B cell (primary cell): ENCODE data around the gene CAMTA1. TPM values are rescaled to one million over a fixed set of nuclear protein-coding genes. Genes with fewer than 3 reads are reported as not detected.

Experiments
- ATAC-seq: fragments of 200-7000 bp; cut with Tn5 transposase; one replicate; pipeline ENCODE4 v1.10.0; 2021; ENCODE audit warnings: low read depth, mild to moderate bottlenecking, moderate number of reproducible peaks, moderate library complexity
- CTCF ChIA-PET: fragments of 350-600 bp; sonication (Branson Sonifier 250); formaldehyde crosslinking; loops from one replicate; lab custom pipeline; 2021; ENCODE audit warnings: antibody characterized with exemption, inconsistent platforms; lab: Charles Lee
- POLR2A ChIA-PET: fragments of 350-600 bp; sonication (Branson Sonifier 250); formaldehyde crosslinking; loops from one replicate; lab custom pipeline; 2021; ENCODE audit warnings: antibody characterized with exemption; lab: Charles Lee
- DNase-seq: peaks from one replicate; pipeline ENCODE4 v3.0.0; 2013
- H2AFZ ChIP-seq: 2 replicates; pipeline ENCODE4 v1.6.1; 2012; ENCODE audit warnings: mild to moderate bottlenecking, low read depth, low read length; ENCODE audit not compliant: insufficient read depth, poor library complexity, severe bottlenecking
- H3K27ac ChIP-seq, 2 donors: 1 replicate in 1 of 2; 2 replicates in 1 of 2; pipeline ENCODE4 v1.5.1; 2012 to 2013; ENCODE audit warnings: low read length in 2 of 2, mild to moderate bottlenecking in 2 of 2, moderate library complexity in 1 of 2
- H3K27me3 ChIP-seq, 4 experiments: fragments of 200-600 bp in 1 of 4; sonication (generic) in 1 of 4; replicated peaks in 1 of 4; 1 replicate in 2 of 4; 2 replicates in 2 of 4; pipeline versions ENCODE4 v1.6.1 to v1.7.0; 2013 to 2016; ENCODE audit warnings: low read length in 3 of 4, mild to moderate bottlenecking in 2 of 4, mixed read lengths in 1 of 4, moderate library complexity in 1 of 4; ENCODE audit not compliant: insufficient read depth in 4 of 4, control insufficient read depth in 3 of 4; ENCODE audit errors: control extremely low read depth in 1 of 4
- H3K36me3 ChIP-seq, 2 experiments: replicated peaks in 1 of 2; 1 replicate in 1 of 2; 2 replicates in 1 of 2; pipeline versions ENCODE4 v1.6.1 to v1.7.1; 2013; ENCODE audit warnings: low read length in 1 of 2; ENCODE audit not compliant: insufficient read depth in 2 of 2, control insufficient read depth in 1 of 2; ENCODE audit errors: control extremely low read depth in 1 of 2, extremely low read depth in 1 of 2
- H3K4me1 ChIP-seq, 2 donors: fragments of 200-600 bp in 1 of 2; sonication (generic) in 1 of 2; 1 replicate in 1 of 2; 2 replicates in 1 of 2; pipeline versions ENCODE4 v1.5.1 to v1.6.1; 2013 to 2017; ENCODE audit warnings: low read length in 2 of 2; ENCODE audit not compliant: control insufficient read depth in 2 of 2, insufficient read depth in 2 of 2
- H3K4me2 ChIP-seq: replicated peaks from 2 replicates; pipeline ENCODE3; 2012; ENCODE audit warnings: mild to moderate bottlenecking, low read depth, low read length; ENCODE audit not compliant: poor library complexity, severe bottlenecking
- H3K4me3 ChIP-seq, 5 experiments: fragments of 200-600 bp in 1 of 5; sonication (generic) in 1 of 5; 1 replicate in 3 of 5; 2 replicates in 2 of 5; pipeline versions ENCODE4 v1.5.1 to v1.7.0; 2011 to 2016; ENCODE audit warnings: low read length in 4 of 5, mild to moderate bottlenecking in 4 of 5, low read depth in 2 of 5, control low read depth in 1 of 5, moderate library complexity in 1 of 5; ENCODE audit not compliant: insufficient read depth in 1 of 5; ENCODE audit errors: control extremely low read depth in 1 of 5, extremely low read depth in 1 of 5
- H3K79me2 ChIP-seq: fragments of 200-600 bp; sonication (generic); one replicate; pipeline ENCODE4 v1.6.0; 2016; ENCODE audit warnings: low read length; ENCODE audit not compliant: control insufficient read depth, insufficient read depth
- H3K9ac ChIP-seq: fragments of 200-600 bp; sonication (generic); 2 replicates; pipeline ENCODE4 v1.6.1; 2017; ENCODE audit warnings: mild to moderate bottlenecking, low read length, moderate library complexity
- H3K9me3 ChIP-seq, 3 donors: one replicate each; pipeline versions ENCODE4 v1.6.1 to v1.7.1; 2013; ENCODE audit warnings: low read length in 2 of 3; ENCODE audit not compliant: control insufficient read depth in 2 of 3, insufficient read depth in 1 of 3; ENCODE audit errors: control extremely low read depth in 1 of 3
- H4K20me1 ChIP-seq: 2 replicates; pipeline ENCODE4 v1.6.0; 2012; ENCODE audit warnings: mild to moderate bottlenecking, low read length; ENCODE audit not compliant: insufficient read depth, control insufficient read depth, poor library complexity, severe bottlenecking
- H3K27ac Mint-ChIP-seq: one replicate; pipeline ENCODE4 v1.8.0; 2021; ENCODE audit warnings: mixed read lengths
- H3K27me3 Mint-ChIP-seq: one replicate; pipeline ENCODE4 v1.8.0; 2021; ENCODE audit warnings: mixed read lengths
- H3K4me1 Mint-ChIP-seq: one replicate; pipeline ENCODE4 v1.8.0; 2021; ENCODE audit warnings: mixed read lengths
- H3K4me3 Mint-ChIP-seq: one replicate; pipeline ENCODE4 v1.8.0; 2021; ENCODE audit warnings: mixed read lengths
- H3K9me3 Mint-ChIP-seq: one replicate; pipeline ENCODE4 v1.8.0; 2022; ENCODE audit warnings: mixed read lengths; ENCODE audit not compliant: insufficient read depth
- CTCF ChIP-seq: fragments of 200-600 bp; IDR thresholded peaks from one replicate; pipeline ENCODE4 v1.8.0; 2022; ENCODE audit warnings: antibody characterized with exemption, mild to moderate bottlenecking
- EZH2 ChIP-seq: IDR thresholded peaks from 2 replicates; pipeline ENCODE4 v1.6.1; 2012; ENCODE audit warnings: borderline replicate concordance, low read depth, mild to moderate bottlenecking, moderate library complexity, low read length; ENCODE audit not compliant: insufficient read depth, poor library complexity, severe bottlenecking
- WGBS: methylation state at CpG from one replicate; pipeline ENCODE4 v1.1.5; 2013; ENCODE audit warnings: missing lambda C conversion rate; ENCODE audit not compliant: insufficient coverage; 5-methylcytosine and 5-hydroxymethylcytosine counted together
- intact Hi-C: fragments of 100-400 bp; cut with micrococcal nuclease; formaldehyde crosslinking; loops from one replicate; pipeline ENCODE4 v1.10.0; 2022
- polyA plus RNA-seq: library from polyadenylated mRNA; depleted of rRNA; stranded (reverse); fragments of >200 nt; gene quantifications from 2 replicates; pipeline ENCODE4 v1.2.3, GENCODE V29; 2012
- total RNA-seq, 2 donors: library from RNA; stranded (reverse); fragments of 120-200 nt in 1 of 2; gene quantifications; 1 replicate in 1 of 2; 2 replicates in 1 of 2; pipeline versions ENCODE4 v1.2.3 to v1.2.4, GENCODE V29; 2013 to 2022

The CAMTA1 gene
- total and polyA plus RNA-seq, 2 donors (not counting 1 experiment from before 2014, with no cell fraction given): 42.2 to 45.7 TPM

- Histone ChIP-seq H3K36me3 (no peaks in the 10 kb centered on the region), H3K4me1 (no peaks in the 10 kb centered on the region), H3K27ac (no peak overlapping the region), H3K79me2 (no peaks in the 10 kb centered on the region), H3K4me2 (no peak overlapping the region), H4K20me1 (no peaks in the 10 kb centered on the region), H3K9ac (no peak overlapping the region), H2AFZ (no peak overlapping the region), H3K4me3 (no peak overlapping the region), H3K9me3 (peaks cover 0 to 11% (median 0%) of the 10 kb centered on the region in 3 donors), H3K27me3 (no peaks in the 10 kb centered on the region)
- TF ChIP-seq EZH2 (no peak), CTCF (no peak)
- H3K27me3 Mint-ChIP-seq: no peaks in the 10 kb centered on the region
- no peaks in the 10 kb centered on the region for H3K9me3 Mint-ChIP-seq
- H3K4me3 Mint-ChIP-seq: no peak overlapping the region
- intact Hi-C loops: no loop called here
- ChIA-PET POLR2A (no interaction called here), CTCF (no interaction called here)
- no peak for ATAC-seq
- 90% methylated on average over 22 of the region's 22 CpGs for WGBS
- no peak overlapping the region for H3K27ac Mint-ChIP-seq
- H3K4me1 Mint-ChIP-seq: no peaks in the 10 kb centered on the region
- DNase-seq: no peak
Observed at GRCh38 chr1:7500381-7501083, 715.3 kb downstream of the CAMTA1 start.

- Histone ChIP-seq H4K20me1 (no peaks in the 10 kb centered on the region), H3K4me2 (no peak overlapping the region), H2AFZ (no peak overlapping the region), H3K9me3 (peaks cover 0 to 16% (median 0%) of the 10 kb centered on the region in 3 donors), H3K4me3 (no peak overlapping the region), H3K79me2 (no peaks in the 10 kb centered on the region), H3K36me3 (no peaks in the 10 kb centered on the region), H3K27ac (no peak overlapping the region), H3K9ac (no peak overlapping the region), H3K27me3 (no peaks in the 10 kb centered on the region), H3K4me1 (no peaks in the 10 kb centered on the region)
- no peak overlapping the region for H3K4me3 Mint-ChIP-seq
- no peaks in the 10 kb centered on the region for H3K9me3 Mint-ChIP-seq
- DNase-seq (no peak), ATAC-seq (no peak)
- H3K4me1 Mint-ChIP-seq: no peaks in the 10 kb centered on the region
- no peak overlapping the region for H3K27ac Mint-ChIP-seq
- intact Hi-C loops: no loop called here
- ChIA-PET CTCF (no interaction called here), POLR2A (no interaction called here)
- no peak for TF ChIP-seq EZH2
- TF ChIP-seq CTCF: no peak
- H3K27me3 Mint-ChIP-seq: no peaks in the 10 kb centered on the region
- WGBS: 90% methylated on average over 10 of the region's 10 CpGs
Observed at GRCh38 chr1:7501084-7501491, 715.8 kb downstream of the CAMTA1 start.
